ENCODE measurements around the gene CPNE5.

CPNE5 gene

GRCh38 chr6:36858407-36858981 is 19.2 kb upstream of the CPNE5 start:
- DNase-seq (ENCODE audit: low read depth in 2 of 3, low spot score in 2 of 3), result no peak

DNA sequence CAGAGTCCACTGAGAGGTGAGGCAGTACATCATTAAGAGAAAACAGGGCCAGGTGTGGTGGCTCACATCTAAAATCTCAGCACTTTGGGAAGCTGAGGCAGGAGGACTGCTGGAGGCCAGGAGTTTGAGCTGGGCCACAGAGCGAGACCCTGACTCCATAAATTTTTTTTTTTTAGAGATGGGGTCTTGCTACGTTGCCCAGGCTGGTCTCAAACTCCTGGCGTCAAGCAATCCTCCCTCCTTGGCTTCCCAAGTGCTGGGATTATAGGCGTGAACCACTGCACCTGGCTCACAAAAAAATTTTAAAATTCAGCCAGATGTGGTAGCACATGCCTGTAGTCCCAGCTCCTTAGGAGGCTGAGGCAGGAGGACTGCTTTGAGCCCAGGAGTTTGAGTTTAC is 18.1 kb upstream of the CPNE5 start:
- no peak for DNase-seq (ENCODE audit: low read depth in 2 of 3, low spot score in 2 of 3)

DNA sequence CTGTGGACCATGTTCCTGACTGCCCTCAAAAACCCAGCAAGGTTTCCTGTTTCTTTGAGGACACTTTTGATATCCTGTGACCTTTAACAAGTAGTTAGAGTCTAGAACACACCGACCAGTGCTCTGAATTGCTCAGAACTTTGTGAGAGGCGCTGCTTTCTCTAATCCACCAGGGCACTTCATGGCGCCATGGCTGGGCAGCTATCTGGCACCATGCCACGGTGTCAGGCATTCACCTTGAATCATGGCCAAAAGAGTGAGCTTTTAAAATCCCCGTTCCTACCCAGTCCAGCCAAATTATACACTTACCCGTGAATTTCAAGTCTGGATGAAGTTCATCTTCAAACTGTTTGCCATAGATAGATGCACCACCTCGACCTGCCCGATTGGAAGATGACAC is 17.0 kb upstream of the CPNE5 start:
- DNase-seq (ENCODE audit: low read depth in 2 of 3, low spot score in 2 of 3), result no peak

- no peak for DNase-seq (ENCODE audit: low read depth in 2 of 3, low spot score in 2 of 3)
Observed at GRCh38 chr6:36855750-36856149, 16.5 kb upstream of the CPNE5 start.

- DNase-seq (ENCODE audit: low read depth in 2 of 3, low spot score in 2 of 3), result no peak
Observed at GRCh38 chr6:36853325-36853724, 14.1 kb upstream of the CPNE5 start.

GRCh38 chr6:36852481-36853147 is 13.4 kb upstream of the CPNE5 start:
- DNase-seq (ENCODE audit: low read depth in 2 of 3, low spot score in 2 of 3), result no peak

DNA sequence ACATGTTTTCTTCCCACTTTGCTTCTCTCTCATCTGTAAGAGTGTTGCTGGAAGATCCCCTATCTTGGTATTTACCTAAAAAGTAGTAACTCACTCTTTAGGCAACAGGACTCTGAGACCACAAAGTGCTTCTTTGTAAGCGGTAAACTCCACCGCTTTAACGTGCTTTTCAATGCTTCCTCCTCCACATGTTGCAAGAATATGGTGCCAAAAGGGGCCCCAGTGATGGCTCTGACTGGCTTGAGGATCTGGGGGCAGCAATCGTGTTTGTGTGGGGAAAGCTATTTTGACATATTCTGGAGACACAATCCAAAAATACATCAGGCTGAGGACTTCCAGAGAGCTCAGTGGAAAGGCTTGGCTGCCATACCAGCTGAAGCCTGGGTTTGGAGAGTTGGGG is 12.4 kb upstream of the CPNE5 start:
- DNase-seq (ENCODE audit: low read depth in 2 of 3, low spot score in 2 of 3), result no peak

GRCh38 chr6:36851149-36851614 is 11.9 kb upstream of the CPNE5 start:
- DNase-seq (ENCODE audit: low read depth in 2 of 3, low spot score in 2 of 3), result no peak

DNA sequence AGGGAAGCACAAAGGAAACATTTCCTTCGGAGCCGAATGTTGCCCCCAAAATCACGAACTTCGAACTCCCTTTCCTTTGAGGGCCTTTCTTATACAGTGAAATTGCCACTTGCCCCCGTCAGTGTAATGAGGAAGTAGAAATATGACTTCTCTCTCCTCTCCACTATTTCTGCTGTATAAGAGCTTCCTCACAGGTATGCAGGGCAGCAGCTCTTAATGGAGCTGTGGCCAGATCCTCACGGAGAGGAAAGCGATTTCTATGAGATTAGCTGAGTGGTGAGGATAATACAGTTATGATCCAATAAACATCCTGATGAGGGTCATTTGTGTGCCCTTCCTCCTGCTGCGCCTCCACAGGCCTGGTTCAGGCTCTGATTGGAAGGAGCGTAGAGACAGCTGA is 10.8 kb upstream of the CPNE5 start:
- DNase-seq (ENCODE audit: low read depth in 2 of 3, low spot score in 2 of 3), result no peak

- no peak for DNase-seq (ENCODE audit: low read depth in 2 of 3, low spot score in 2 of 3)
Observed at GRCh38 chr6:36848658-36849441, 9.6 kb upstream of the CPNE5 start.

- DNase-seq (ENCODE audit: low read depth in 2 of 3, low spot score in 2 of 3), result no peak
Observed at GRCh38 chr6:36847991-36848390, 8.7 kb upstream of the CPNE5 start.

GRCh38 chr6:36847152-36847551 is 7.9 kb upstream of the CPNE5 start:
- DNase-seq (ENCODE audit: low read depth in 2 of 3, low spot score in 2 of 3), result no peak

- DNase-seq (ENCODE audit: low read depth in 2 of 3, low spot score in 2 of 3), result no peak
Observed at GRCh38 chr6:36845233-36845632, 6.0 kb upstream of the CPNE5 start.

DNA sequence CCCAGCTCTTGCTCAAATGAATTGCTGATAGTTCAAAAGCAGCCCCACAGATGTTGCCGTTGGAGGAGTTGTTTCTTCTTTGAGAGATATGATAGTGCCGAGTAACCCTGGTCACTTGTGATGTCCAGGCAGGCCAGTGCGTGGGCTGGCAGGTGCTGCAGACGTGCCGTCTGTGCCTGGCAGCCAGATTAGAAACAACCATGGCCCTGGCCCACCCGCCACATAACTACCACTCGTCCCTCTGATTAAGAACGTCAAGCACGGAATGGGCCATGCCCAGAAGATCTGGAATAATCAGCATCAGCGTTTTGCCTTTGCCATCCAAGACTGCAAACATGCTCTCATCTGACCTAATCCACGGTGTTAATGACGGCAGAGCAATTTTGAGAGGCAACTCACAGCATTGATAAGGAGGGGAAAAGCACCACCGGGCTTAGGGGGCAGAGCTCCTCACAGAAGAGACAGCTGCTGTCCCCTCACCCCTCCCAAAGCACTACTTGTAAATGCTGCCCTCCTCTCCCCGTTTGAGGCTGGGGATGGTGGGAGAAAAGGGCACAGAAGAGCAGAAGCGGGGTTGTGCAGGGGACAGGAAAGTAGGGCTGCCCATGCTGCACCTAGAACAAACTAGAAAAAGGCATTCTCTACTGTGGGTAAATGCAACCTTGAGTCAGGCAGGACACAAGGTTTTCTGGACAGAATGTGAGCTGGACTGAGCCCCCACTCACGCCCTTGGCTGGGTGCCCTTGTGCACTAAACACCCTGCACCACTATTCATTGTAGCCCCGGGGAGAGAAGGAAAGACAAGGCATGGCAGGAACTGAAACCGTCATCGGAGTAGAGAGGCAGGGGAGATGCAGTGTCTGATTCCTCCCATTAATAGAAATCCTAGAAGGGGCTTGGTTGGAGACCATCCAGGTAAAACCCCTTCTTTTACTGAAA is 5.3 kb upstream of the CPNE5 start:
- DNase-seq (ENCODE audit: low read depth in 2 of 3, low spot score in 2 of 3), result no peak

DNA sequence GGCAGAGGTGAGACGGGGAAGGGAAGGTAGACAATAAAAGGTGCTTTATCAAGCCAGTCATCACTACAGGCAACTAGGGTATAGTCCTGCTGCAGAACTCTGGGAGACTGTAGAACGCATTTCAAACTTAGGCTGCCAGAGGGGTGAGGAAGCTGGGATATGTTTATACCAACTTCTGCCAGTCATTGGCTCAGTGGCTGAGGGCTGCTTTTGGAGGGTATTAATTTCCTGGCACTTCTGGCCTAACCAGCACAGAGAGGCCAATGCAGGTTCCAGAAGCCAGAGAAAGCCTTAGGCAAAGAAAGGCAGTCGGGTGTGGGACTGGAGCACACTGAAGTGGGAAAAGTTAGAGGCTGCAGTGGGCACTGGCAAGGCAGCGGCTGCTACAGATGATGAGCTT is 3.9 kb upstream of the CPNE5 start:
- DNase-seq (ENCODE audit: low read depth in 2 of 3, low spot score in 2 of 3), result no peak

- no peak for DNase-seq (ENCODE audit: low read depth in 2 of 3, low spot score in 2 of 3)
Observed at GRCh38 chr6:36841756-36842155, 2.5 kb upstream of the CPNE5 start.

GRCh38 chr6:36840432-36841403 is 1.5 kb upstream of the CPNE5 start:
- DNase-seq (ENCODE audit: low read depth in 2 of 3, low spot score in 2 of 3), result no peak

DNA sequence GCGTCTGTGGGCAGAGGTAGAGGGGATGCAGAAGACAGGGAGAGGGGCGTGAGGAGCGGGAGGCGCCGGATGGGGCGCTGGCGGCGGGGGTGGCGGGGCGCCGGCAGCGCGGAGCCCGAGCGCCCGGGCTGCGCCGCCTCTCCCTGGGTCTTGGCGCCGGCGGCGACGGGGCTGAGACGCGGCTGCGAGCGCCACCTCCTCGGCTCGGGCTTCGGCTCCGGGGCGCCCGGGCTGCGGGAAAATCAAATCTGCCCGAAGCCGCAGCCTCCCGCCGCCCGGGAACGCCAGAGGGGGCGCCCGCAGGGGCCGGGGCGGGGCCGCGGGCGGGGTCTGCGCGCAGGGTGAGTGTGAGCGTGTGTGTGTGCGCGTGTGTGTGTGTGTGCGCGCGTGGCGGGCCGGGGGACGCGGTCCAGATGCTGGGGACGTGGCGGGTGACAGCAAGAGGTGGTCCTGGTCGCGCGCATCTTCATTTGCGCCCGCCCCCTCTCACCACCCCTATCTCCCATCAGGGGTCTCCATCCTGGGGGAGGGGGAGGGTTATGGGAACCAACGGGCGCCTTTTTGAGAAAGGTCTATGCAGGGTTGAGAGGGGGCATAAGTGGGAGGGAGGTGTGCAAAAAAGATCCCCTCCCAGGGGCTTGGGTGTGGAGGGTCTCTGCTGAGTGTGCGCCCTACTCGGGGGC is 646 bp upstream of the CPNE5 start:
- DNase-seq (ENCODE audit: low read depth in 2 of 3, low spot score in 2 of 3), result no peak

GRCh38 chr6:36837686-36838085 is 1.6 kb downstream of the CPNE5 start:
- no peak for DNase-seq (ENCODE audit: low read depth in 2 of 3, low spot score in 2 of 3)

- no peak for DNase-seq (ENCODE audit: low read depth in 2 of 3, low spot score in 2 of 3)
Observed at GRCh38 chr6:36837022-36837339, 2.3 kb downstream of the CPNE5 start.
